ENCODE results near the gene SYNPO2. TPM values are rescaled to one million over a fixed set of nuclear protein-coding genes. Genes with fewer than 3 reads are reported as not detected.

Gene SYNPO2, protein sequence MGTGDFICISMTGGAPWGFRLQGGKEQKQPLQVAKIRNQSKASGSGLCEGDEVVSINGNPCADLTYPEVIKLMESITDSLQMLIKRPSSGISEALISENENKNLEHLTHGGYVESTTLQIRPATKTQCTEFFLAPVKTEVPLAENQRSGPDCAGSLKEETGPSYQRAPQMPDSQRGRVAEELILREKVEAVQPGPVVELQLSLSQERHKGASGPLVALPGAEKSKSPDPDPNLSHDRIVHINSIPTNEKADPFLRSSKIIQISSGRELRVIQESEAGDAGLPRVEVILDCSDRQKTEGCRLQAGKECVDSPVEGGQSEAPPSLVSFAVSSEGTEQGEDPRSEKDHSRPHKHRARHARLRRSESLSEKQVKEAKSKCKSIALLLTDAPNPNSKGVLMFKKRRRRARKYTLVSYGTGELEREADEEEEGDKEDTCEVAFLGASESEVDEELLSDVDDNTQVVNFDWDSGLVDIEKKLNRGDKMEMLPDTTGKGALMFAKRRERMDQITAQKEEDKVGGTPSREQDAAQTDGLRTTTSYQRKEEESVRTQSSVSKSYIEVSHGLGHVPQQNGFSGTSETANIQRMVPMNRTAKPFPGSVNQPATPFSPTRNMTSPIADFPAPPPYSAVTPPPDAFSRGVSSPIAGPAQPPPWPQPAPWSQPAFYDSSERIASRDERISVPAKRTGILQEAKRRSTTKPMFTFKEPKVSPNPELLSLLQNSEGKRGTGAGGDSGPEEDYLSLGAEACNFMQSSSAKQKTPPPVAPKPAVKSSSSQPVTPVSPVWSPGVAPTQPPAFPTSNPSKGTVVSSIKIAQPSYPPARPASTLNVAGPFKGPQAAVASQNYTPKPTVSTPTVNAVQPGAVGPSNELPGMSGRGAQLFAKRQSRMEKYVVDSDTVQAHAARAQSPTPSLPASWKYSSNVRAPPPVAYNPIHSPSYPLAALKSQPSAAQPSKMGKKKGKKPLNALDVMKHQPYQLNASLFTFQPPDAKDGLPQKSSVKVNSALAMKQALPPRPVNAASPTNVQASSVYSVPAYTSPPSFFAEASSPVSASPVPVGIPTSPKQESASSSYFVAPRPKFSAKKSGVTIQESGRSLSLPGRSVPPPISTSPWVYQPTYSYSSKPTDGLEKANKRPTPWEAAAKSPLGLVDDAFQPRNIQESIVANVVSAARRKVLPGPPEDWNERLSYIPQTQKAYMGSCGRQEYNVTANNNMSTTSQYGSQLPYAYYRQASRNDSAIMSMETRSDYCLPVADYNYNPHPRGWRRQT
- total RNA-seq (10 to 100 TPM; 14.4 to 30.7 TPM), polyA plus RNA-seq (ENCODE audit: insufficient read length in 6 of 6) (1 to 10 TPM; 2.8 to 5.1 (median 4.3) TPM)
- long read RNA-seq, donor 1, full-length matches to known transcripts = 1 of 1 reads
- long read RNA-seq, donor 1, partial matches to known transcripts = 0 of 1 reads
- long read RNA-seq, donor 1, other reads (novel, unspliced or antisense) = 0 of 1 reads
- long read RNA-seq, donor 2 = 0 reads
- long read RNA-seq, donor 3, full-length matches to known transcripts = 1 of 1 reads
- long read RNA-seq, donor 3, partial matches to known transcripts = 0 of 1 reads
- long read RNA-seq, donor 3, other reads (novel, unspliced or antisense) = 0 of 1 reads
- long read RNA-seq, donor 4, partial matches to known transcripts = 1 of 1 reads
- long read RNA-seq, donor 4, other reads (novel, unspliced or antisense) = 0 of 1 reads
- long read RNA-seq, donor 5, full-length matches to known transcripts = 1 of 1 reads
- long read RNA-seq, donor 5, partial matches to known transcripts = 0 of 1 reads
- long read RNA-seq, donor 5, other reads (novel, unspliced or antisense) = 0 of 1 reads
- long read RNA-seq, donor 6, full-length matches to known transcripts = 1 of 1 reads
- long read RNA-seq, donor 6, partial matches to known transcripts = 0 of 1 reads
- long read RNA-seq, donor 6, other reads (novel, unspliced or antisense) = 0 of 1 reads
- long read RNA-seq, donor 7 = 0 reads
- long read RNA-seq, donor 8, full-length matches to known transcripts = 2 of 2 reads
- long read RNA-seq, donor 8, partial matches to known transcripts = 0 of 2 reads
- long read RNA-seq, donor 8, other reads (novel, unspliced or antisense) = 0 of 2 reads
- long read RNA-seq, donor 9 = 0 reads
- long read RNA-seq, donor 10, full-length matches to known transcripts = 1 of 2 reads
- long read RNA-seq, donor 10, partial matches to known transcripts = 0 of 2 reads
- long read RNA-seq, donor 10, other reads (novel, unspliced or antisense) = 1 of 2 reads
- long read RNA-seq, donor 11 = 0 reads
- long read RNA-seq, donor 12 = 0 reads

DNA sequence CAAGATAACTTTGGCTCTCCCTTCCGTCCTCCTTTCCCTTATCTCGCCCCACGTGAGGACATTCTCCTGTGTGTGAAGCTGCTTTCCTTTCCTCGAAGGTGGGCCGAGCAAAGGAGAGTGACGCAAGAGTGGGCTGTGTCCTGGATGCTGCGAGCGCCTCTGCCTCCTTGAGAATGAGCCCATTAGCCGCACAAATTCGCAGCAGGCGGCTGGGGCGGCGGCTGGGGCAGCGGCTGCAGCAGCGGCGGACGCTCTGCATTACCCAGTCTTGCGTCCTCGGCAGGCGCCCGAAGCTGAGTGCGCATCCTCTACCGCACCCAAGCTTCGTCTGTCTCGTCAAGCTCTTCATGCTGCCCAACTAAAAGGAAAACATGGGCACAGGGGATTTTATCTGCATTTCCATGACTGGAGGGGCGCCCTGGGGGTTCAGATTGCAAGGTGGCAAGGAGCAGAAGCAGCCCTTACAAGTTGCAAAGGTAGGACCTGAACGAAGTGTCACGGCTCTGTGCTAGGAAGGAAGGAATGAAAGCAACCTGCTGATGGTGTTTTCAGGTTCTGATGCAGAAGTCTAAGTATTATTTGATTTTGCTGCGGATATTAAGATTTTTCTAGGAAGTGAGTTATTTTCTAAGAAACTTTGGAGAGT lies at the start of gene SYNPO2:
Gene SYNPO2, plus strand, starts transcription at position 189 of the 646 bp plus-strand sequence. Its CDS starts 183 bp downstream, at position 372.
- TF ChIP-seq, protein P1, sequence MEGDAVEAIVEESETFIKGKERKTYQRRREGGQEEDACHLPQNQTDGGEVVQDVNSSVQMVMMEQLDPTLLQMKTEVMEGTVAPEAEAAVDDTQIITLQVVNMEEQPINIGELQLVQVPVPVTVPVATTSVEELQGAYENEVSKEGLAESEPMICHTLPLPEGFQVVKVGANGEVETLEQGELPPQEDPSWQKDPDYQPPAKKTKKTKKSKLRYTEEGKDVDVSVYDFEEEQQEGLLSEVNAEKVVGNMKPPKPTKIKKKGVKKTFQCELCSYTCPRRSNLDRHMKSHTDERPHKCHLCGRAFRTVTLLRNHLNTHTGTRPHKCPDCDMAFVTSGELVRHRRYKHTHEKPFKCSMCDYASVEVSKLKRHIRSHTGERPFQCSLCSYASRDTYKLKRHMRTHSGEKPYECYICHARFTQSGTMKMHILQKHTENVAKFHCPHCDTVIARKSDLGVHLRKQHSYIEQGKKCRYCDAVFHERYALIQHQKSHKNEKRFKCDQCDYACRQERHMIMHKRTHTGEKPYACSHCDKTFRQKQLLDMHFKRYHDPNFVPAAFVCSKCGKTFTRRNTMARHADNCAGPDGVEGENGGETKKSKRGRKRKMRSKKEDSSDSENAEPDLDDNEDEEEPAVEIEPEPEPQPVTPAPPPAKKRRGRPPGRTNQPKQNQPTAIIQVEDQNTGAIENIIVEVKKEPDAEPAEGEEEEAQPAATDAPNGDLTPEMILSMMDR (IDR thresholded peaks at IDR 0.05) = no peak
- Histone ChIP-seq H3K4me1 (peaks cover 0 to 14% of the 10 kb centered on the region in 2 donors), H3K27ac (no peak within 1 kb of the TSS), H3K9me3 (no peaks in the 10 kb centered on the region), H3K4me3 (peak within 1 kb of the TSS; percentile 19 to 23), H3K36me3 (no peaks in the 10 kb centered on the region), H3K27me3 (peaks cover 0 to 25% of the 10 kb centered on the region in 2 donors)
- intact Hi-C loops (cut with DNase I) = no loop called here
- DNase-seq = peak; percentile 30 to 87 (median 56)
- ATAC-seq = peak; percentile 92

DNA sequence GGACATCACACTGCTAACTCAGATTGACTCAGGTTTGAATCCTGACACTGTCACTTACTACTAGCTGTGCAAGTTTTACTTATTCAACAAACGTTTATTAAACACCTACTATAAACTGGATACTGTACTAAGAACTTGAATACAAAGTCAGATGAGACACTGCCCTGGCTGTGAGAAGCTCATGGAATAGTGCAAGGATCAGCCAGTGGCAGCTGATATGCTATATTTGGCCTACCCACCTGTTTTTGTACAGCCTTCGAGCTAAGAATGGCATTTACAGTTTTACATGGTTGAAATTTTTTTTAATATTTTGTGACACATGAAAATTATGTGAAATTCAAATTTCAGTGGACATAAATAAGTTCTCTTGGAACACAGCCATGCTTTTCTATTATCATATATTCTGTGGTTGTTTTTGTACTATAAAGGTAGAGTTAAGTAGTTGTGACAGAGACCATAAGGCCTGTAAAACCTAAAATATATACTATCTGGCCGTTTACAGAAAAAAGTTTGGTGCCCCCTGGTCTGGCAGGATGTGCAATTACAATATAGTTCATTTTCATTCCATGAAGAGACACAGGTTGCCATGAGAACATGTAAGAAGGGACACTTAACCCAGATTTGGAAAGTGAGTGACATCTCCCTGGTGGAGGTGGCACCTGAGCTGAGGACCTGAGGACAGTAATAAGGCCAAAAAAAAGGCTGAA lies 49.3 kb upstream of the SYNPO2 start:
- intact Hi-C loops (cut with DNase I) = no loop called here
- Histone ChIP-seq H3K4me1 (peaks cover 4 to 13% of the 10 kb centered on the region in 2 donors), H3K4me3 (no peak overlapping the region), H3K27me3 (no peaks in the 10 kb centered on the region), H3K9me3 (no peaks in the 10 kb centered on the region), H3K36me3 (no peaks in the 10 kb centered on the region), H3K27ac (no peak overlapping the region)
- DNase-seq (no peak), ATAC-seq (no peak)
- TF ChIP-seq, protein P1 (IDR thresholded peaks at IDR 0.05) = no peak

DNA sequence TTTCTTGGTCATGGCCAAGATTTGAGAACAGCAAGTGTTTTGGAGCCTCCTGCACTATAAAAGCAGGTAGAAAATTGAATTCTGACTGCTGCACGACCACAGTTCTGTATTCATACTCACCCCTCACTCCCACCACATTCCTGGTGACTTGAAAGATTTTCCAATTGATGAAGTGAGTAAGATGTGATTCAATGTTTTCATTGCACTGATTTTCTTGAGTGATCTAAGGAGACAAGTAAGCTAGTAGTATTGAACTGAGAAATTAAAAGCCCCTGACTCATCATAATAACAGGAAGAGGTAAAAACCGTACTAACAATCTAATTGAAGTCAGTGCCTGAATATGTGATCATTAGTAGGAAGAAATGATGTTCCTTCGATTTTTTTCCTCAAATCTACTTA lies 46.6 kb upstream of the SYNPO2 start:
- no peaks in the 10 kb centered on the region for H3K27me3 ChIP-seq
- H3K9me3 ChIP-seq = no peaks in the 10 kb centered on the region
- H3K4me1 ChIP-seq = no peaks in the 10 kb centered on the region
- H3K36me3 ChIP-seq = no peaks in the 10 kb centered on the region
- ATAC-seq = no peak
- intact Hi-C loops (cut with DNase I) = no loop called here
- no peak overlapping the region for H3K4me3 ChIP-seq
- no peak for DNase-seq
- H3K27ac ChIP-seq = no peak overlapping the region
- TF ChIP-seq, protein P1 (IDR thresholded peaks at IDR 0.05) = no peak

Data from left lung (tissue), 14 donors.